GM23248 (cell line): ENCODE measurements around the gene CD9. TPM values are rescaled to one million over a fixed set of nuclear protein-coding genes. Genes with fewer than 3 reads are reported as not detected.

Source experiments
- DNase-seq: peaks from one replicate; pipeline ENCODE4 v3.0.0-alpha.2; 2015
- H2AFZ ChIP-seq: fragments of 200-600 bp; sonication (generic); 2 replicates; pipeline ENCODE4 v1.6.1; 2016; ENCODE audit warnings: antibody characterized with exemption
- H3F3A ChIP-seq: fragments of 200-600 bp; sonication (generic); 2 replicates; pipeline ENCODE4 v1.6.1; 2016; ENCODE audit warnings: mild to moderate bottlenecking, antibody characterized with exemption, mixed run types; ENCODE audit not compliant: insufficient read depth
- H3K27ac ChIP-seq: fragments of 200-600 bp; sonication (generic); 2 replicates; pipeline ENCODE4 v1.5.1; 2016; ENCODE audit warnings: mild to moderate bottlenecking
- H3K27me3 ChIP-seq: fragments of 200-600 bp; sonication (generic); replicated peaks from 2 replicates; pipeline ENCODE4 v1.6.1; 2016; ENCODE audit warnings: mild to moderate bottlenecking; ENCODE audit not compliant: insufficient read depth
- H3K36me3 ChIP-seq: fragments of 200-600 bp; sonication (generic); 2 replicates; pipeline ENCODE4 v1.6.1; 2016; ENCODE audit warnings: low read depth, mild to moderate bottlenecking
- H3K4me1 ChIP-seq: fragments of 200-600 bp; sonication (generic); 2 replicates; pipeline ENCODE4 v1.6.1; 2016; ENCODE audit warnings: mild to moderate bottlenecking; ENCODE audit not compliant: insufficient read depth
- H3K4me2 ChIP-seq: fragments of 200-600 bp; sonication (generic); one replicate; pipeline ENCODE4 v1.6.1; 2016; ENCODE audit warnings: mild to moderate bottlenecking; ENCODE audit not compliant: unreplicated experiment
- H3K4me3 ChIP-seq: fragments of 200-600 bp; sonication (generic); 2 replicates; pipeline ENCODE4 v1.5.1; 2016; ENCODE audit warnings: mild to moderate bottlenecking
- H3K79me2 ChIP-seq: fragments of 200-600 bp; sonication (generic); 2 replicates; pipeline ENCODE4 v1.6.1; 2016; ENCODE audit warnings: mild to moderate bottlenecking; ENCODE audit not compliant: insufficient read depth
- H3K9ac ChIP-seq: fragments of 200-600 bp; sonication (generic); 2 replicates; pipeline ENCODE4 v1.6.1; 2016; ENCODE audit warnings: mild to moderate bottlenecking
- H3K9me2 ChIP-seq: fragments of 200-600 bp; sonication (generic); 2 replicates; pipeline ENCODE4 v1.6.1; 2016; ENCODE audit warnings: mixed run types, mild to moderate bottlenecking, moderate library complexity; ENCODE audit not compliant: insufficient read depth
- H3K9me3 ChIP-seq: fragments of 200-600 bp; sonication (generic); one replicate; pipeline ENCODE4 v1.6.1; 2017; ENCODE audit warnings: low read depth
- H4K20me1 ChIP-seq: fragments of 200-600 bp; sonication (generic); 2 replicates; pipeline ENCODE4 v1.6.0; 2016; ENCODE audit not compliant: insufficient read depth
- EZH2 ChIP-seq: fragments of 200-600 bp; sonication (generic); IDR thresholded peaks from 2 replicates; pipeline ENCODE4 v1.6.1; 2018; ENCODE audit warnings: antibody characterized with exemption, mild to moderate bottlenecking; ENCODE audit not compliant: insufficient read depth, poor library complexity, severe bottlenecking
- EZH2phosphoT487 ChIP-seq: fragments of 200-600 bp; sonication (generic); IDR thresholded peaks from 2 replicates; pipeline ENCODE4 v1.6.1; 2018; ENCODE audit warnings: antibody characterized with exemption, moderate library complexity, mild to moderate bottlenecking, low read depth; ENCODE audit not compliant: insufficient read depth
- WGBS, 2 experiments: methylation state at CpG; one replicate each; pipeline ENCODE4 v1.1.6; 2015 to 2017; ENCODE audit warnings: low lambda C conversion rate in 2 of 2, low coverage in 1 of 2; ENCODE audit errors: missing lambda C conversion rate in 2 of 2; 5-methylcytosine and 5-hydroxymethylcytosine counted together
- in situ Hi-C: fragments of 300-500 bp; cut with MboI; formaldehyde crosslinking; loops from 2 replicates; pipeline ENCODE4 v1.15.0; 2020
- polyA plus RNA-seq: library from polyadenylated mRNA; unstranded; fragments of >200 nt; fragmentation: Nextera tagmentation; extraction: Ambion mirVana; gene quantifications from 2 replicates; pipeline ENCODE4 v1.2.1, GENCODE V29; 2016
- total RNA-seq: library from RNA; depleted of rRNA; stranded (reverse); fragments of >200 nt; shearing (Covaris generic); gene quantifications from 2 replicates; pipeline ENCODE4 v1.2.3, GENCODE V29; 2014

The CD9 gene
- total and polyA plus RNA-seq, 2 experiments from 2014 or later: 28.6 to 46.9 TPM

DNA sequence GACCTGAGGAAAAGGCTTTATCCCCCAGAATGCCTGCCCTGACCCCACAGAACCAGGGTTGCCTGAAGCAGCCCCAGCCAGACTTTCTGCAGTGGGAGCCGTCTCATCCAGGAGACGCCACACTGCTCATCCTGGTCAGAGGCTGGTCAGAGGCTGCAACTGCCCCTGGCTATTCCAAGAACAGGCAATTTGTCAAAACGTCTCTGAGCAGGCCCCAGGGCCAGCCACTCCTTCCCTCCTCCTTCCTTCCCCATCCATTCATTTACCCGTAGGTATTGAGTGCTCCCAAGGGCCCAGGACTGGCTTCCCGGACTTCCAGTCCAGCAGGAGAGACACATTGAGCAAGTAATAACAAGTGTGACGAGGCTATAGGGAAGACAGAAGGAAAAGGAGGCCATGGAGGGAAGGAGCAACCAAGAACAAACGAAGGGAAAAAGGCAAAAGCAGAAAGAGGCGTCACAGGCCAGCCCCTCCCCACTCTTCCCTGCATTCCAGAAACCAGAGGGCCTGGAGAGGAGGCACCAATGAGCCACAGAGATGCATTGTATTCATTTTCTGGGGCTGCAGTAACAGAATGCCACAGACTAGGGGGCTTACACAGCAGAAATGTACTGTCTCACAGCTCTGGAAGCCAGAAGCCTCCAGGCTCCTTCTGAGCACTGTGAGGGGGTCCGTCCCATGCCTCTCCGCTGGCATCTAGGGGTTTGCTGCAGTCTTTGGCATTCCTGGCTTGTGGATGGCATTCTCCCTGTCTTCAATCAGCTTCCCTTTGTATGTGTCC is 21.0 kb upstream of the CD9 start:
- peak; percentile 22 for DNase-seq
- TF ChIP-seq EZH2phosphoT487: no peak
- TF ChIP-seq EZH2: no peak
- Histone ChIP-seq H3K9ac (no peak overlapping the region), H4K20me1 (no peaks in the 10 kb centered on the region), H3K4me3 (no peak overlapping the region), H3K79me2 (no peaks in the 10 kb centered on the region), H3K36me3 (no peaks in the 10 kb centered on the region), H3F3A (peaks cover 23% of the 10 kb centered on the region), H3K9me2 (no peaks in the 10 kb centered on the region), H2AFZ (no peak overlapping the region), H3K4me1 (peaks cover 47% of the 10 kb centered on the region), H3K27me3 (no peaks in the 10 kb centered on the region), H3K9me3 (no peaks in the 10 kb centered on the region), H3K27ac (no peak overlapping the region), H3K4me2 (no peak overlapping the region)
- WGBS, 2 experiments: 79% methylated on average over 10 of the region's 10 CpGs
- in situ Hi-C loops: no loop called here

DNA sequence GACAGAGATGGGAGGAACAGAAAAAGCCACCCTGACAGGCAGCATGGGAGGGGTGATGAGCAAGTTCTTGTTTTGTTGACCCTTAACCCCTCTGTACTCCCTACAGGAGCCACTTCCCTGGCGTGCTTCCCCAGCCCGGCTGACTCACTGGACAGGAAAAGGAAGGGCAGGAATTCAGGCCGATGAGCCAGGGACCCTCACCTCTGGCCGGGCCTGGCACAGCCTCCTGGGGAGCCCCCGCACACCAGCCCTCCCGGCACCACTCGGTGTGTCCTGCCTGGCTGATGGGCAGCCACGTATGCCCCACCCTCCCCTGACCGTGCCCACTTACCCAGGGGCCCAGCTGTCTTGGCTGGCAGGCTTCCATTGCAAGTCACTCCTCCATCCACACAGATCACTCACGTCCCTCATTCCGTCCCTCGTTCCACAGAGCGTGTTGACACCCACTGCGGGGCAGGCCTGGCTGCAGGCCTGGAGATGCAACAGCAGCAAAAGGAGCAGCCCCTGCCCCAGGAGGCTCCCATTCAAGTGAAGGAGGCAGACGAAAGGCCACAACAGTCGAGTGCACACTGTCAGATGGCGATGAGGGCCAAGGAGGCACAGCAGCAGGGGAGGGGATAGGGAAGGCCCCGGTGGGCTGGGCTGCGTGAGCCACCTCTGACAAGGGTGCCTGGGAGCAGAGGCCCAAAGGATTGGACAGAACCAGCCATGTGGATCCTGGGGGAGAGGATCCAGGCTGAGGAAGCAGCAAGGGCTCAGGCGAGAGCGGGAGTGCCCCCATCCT is 19.7 kb upstream of the CD9 start:
- in situ Hi-C loops: loop anchor here (10.0 kb wide), 1 partner anchor 116 kb away; no protein-coding TSS in a partner anchor
- Histone ChIP-seq H3K27me3 (no peaks in the 10 kb centered on the region), H3K9ac (no peak overlapping the region), H3K4me1 (peaks cover 47% of the 10 kb centered on the region), H3K9me3 (no peaks in the 10 kb centered on the region), H3K27ac (peak overlapping the region; percentile 30; the same call in 1 of the 2 replicates), H4K20me1 (no peaks in the 10 kb centered on the region), H3K4me3 (no peak overlapping the region), H3F3A (peaks cover 23% of the 10 kb centered on the region), H3K4me2 (no peak overlapping the region), H3K79me2 (no peaks in the 10 kb centered on the region), H3K36me3 (no peaks in the 10 kb centered on the region), H3K9me2 (no peaks in the 10 kb centered on the region), H2AFZ (peak overlapping the region; percentile 44; the same call in 1 of the 2 replicates)
- WGBS, 2 experiments: 45 to 48% methylated on average over 20 to 21 of the region's 21 CpGs
- peak; percentile 81 for DNase-seq
- TF ChIP-seq EZH2 (no peak), EZH2phosphoT487 (no peak)

DNA sequence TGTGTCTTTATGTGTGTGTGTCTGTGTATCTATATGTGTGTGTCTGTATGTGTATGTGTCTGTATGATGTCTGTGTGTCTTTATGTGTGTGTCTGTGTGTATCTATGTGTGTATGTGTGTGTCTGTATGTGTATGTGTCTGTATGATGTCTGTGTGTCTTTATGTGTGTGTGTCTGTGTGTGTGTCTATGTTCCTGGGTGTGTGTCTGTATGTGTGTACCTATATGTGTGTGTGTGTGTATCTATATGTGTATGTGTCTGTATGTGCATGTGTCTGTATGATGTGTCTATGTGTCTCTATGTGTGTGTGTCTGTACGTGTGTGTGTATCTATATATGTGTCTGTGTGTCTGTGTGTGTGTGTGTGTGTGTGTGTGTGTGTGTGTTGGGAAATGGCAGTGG is 19.0 kb upstream of the CD9 start:
- H3K9me3 ChIP-seq: no peaks in the 10 kb centered on the region
- peaks cover 47% of the 10 kb centered on the region for H3K4me1 ChIP-seq
- no peak overlapping the region for H3K27ac ChIP-seq
- no peak overlapping the region for H2AFZ ChIP-seq
- H3F3A ChIP-seq: peaks cover 23% of the 10 kb centered on the region
- H4K20me1 ChIP-seq: no peaks in the 10 kb centered on the region
- H3K79me2 ChIP-seq: no peaks in the 10 kb centered on the region
- TF ChIP-seq EZH2phosphoT487: no peak
- no peak for TF ChIP-seq EZH2
- no peak overlapping the region for H3K4me2 ChIP-seq
- no peak overlapping the region for H3K9ac ChIP-seq
- H3K36me3 ChIP-seq: no peaks in the 10 kb centered on the region
- H3K9me2 ChIP-seq: no peaks in the 10 kb centered on the region
- no peaks in the 10 kb centered on the region for H3K27me3 ChIP-seq
- H3K4me3 ChIP-seq: no peak overlapping the region
- 69 to 76% methylated on average over 1 of the region's 1 CpG for WGBS, 2 experiments
- no peak for DNase-seq
- in situ Hi-C loops: loop anchor here (10.0 kb wide), 1 partner anchor 116 kb away; no protein-coding TSS in a partner anchor

DNA sequence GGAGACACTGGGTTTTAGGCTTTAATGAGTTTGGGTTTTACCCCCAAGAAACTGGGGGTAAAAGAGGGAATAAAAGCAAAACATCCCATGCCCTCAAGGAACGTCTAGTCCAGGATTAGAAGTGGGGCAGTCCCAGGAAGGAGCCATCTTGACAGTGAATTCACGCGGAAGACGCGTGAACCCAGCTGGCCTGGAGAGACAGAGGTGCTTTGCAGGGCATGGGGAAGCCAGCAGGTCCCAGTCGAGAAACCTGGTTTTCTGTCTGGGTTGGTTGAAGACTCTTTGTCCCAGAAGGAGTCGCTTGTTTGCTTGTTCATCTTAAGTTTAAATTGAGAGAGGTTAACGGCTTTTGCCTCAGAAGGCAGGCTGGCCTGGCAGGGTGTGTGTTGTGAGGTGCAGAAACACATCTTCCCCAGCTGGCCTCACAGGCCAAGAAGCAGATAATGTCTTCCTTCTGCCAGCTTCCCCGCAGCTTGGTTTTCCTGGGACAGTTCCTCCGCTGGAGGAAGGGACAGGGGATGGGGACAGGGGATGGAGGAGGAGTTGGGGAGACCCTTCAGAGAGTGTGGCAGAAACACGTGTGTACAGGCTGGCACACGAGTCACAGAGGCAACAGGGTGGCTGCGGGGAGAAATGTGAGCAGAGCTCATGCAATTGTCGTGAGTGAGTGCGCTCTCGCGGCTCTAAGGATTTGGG is 18.5 kb upstream of the CD9 start:
- TF ChIP-seq EZH2 (no peak), EZH2phosphoT487 (no peak)
- Histone ChIP-seq H3K9me3 (no peaks in the 10 kb centered on the region), H3K4me3 (no peak overlapping the region), H3K27me3 (no peaks in the 10 kb centered on the region), H3K4me2 (peak overlapping the region; percentile 37), H2AFZ (peak overlapping the region; percentile 65), H3K9me2 (no peaks in the 10 kb centered on the region), H3K27ac (peak overlapping the region; percentile 41), H3K4me1 (peaks cover 47% of the 10 kb centered on the region), H3K9ac (peak overlapping the region; percentile 56), H3K36me3 (no peaks in the 10 kb centered on the region), H3F3A (peaks cover 23% of the 10 kb centered on the region), H3K79me2 (no peaks in the 10 kb centered on the region), H4K20me1 (no peaks in the 10 kb centered on the region)
- 42 to 44% methylated on average over 17 of the region's 17 CpGs for WGBS, 2 experiments
- DNase-seq: no peak
- in situ Hi-C loops: loop anchor here (10.0 kb wide), 1 partner anchor 117 kb away; no protein-coding TSS in a partner anchor
